Suprapubic skin (tissue), 4 donors: Measurements from ENCODE around the gene SLC35D2.

ENCODE experiments used
- CTCF ChIP-seq, 2 donors: fragments of 200-600 bp in 1 of 2; fragments of 450-650 bp in 1 of 2; sonication (generic) in 1 of 2; IDR thresholded peaks; one replicate each; pipeline ENCODE4 v1.5.1; 2016 to 2019; ENCODE audit warnings: antibody characterized with exemption in 2 of 2, mild to moderate bottlenecking in 1 of 2, moderate library complexity in 1 of 2
- EP300 ChIP-seq: sonication (generic); formaldehyde crosslinking; IDR thresholded peaks from one replicate; pipeline ENCODE4 v1.6.1; 2017; ENCODE audit warnings: antibody characterized with exemption
- POLR2A ChIP-seq, 2 donors: fragments of 450-650 bp; IDR thresholded peaks; one replicate each; pipeline ENCODE4 v1.6.1; 2017; ENCODE audit warnings: antibody characterized with exemption in 2 of 2, mild to moderate bottlenecking in 2 of 2, moderate library complexity in 2 of 2
- POLR2AphosphoS5 ChIP-seq, 3 donors: sonication (generic); formaldehyde crosslinking; IDR thresholded peaks; one replicate each; pipeline ENCODE4 v1.6.1; 2017; ENCODE audit warnings: antibody characterized with exemption in 3 of 3

- no peak for TF ChIP-seq CTCF (IDR thresholded peaks at IDR 0.05)
- TF ChIP-seq POLR2A (IDR thresholded peaks at IDR 0.05): no peak
- TF ChIP-seq POLR2AphosphoS5 (IDR thresholded peaks at IDR 0.05): no peak
- no peak for TF ChIP-seq EP300
Observed at GRCh38 chr9:96419691-96419969, 36.1 kb upstream of the SLC35D2 start.
